BJ (cell line): ENCODE results near the gene TEX19. TPM values are rescaled to one million over a fixed set of nuclear protein-coding genes. Genes with fewer than 3 reads are reported as not detected.

Source experiments
- CTCF ChIA-PET: fragments of 350-600 bp; formaldehyde crosslinking; extraction: SDS; loops from one replicate; lab custom pipeline; 2021; ENCODE audit warnings: antibody characterized with exemption, inconsistent platforms; lab: Yijun Ruan, JAX
- POLR2A ChIA-PET: fragments of 300-600 bp; sonication (Branson Sonifier 250); formaldehyde crosslinking; extraction: SDS; loops from one replicate; lab custom pipeline; 2021; ENCODE audit warnings: antibody characterized with exemption; lab: Charles Lee
- DNase-seq: peaks from one replicate; pipeline ENCODE4 v3.0.0-alpha.2; 2011; ENCODE audit warnings: low read depth
- H3K27me3 ChIP-seq: 2 replicates; pipeline ENCODE4 v1.6.0; 2011; ENCODE audit warnings: low read length; ENCODE audit not compliant: control insufficient read depth, insufficient read depth
- H3K36me3 ChIP-seq: 2 replicates; pipeline ENCODE4 v1.5.1; 2011; ENCODE audit warnings: low read length; ENCODE audit not compliant: control insufficient read depth, insufficient read depth
- H3K4me3 ChIP-seq: 2 replicates; pipeline ENCODE4 v1.5.1; 2011; ENCODE audit warnings: low read depth, mild to moderate bottlenecking, control low read depth, low read length
- CTCF ChIP-seq: IDR thresholded peaks from 2 replicates; pipeline ENCODE4 v1.5.1; 2011; ENCODE audit warnings: low read depth, mild to moderate bottlenecking, control low read depth, inconsistent platforms, low read length, moderate library complexity; ENCODE audit not compliant: insufficient read depth
- polyA plus RNA-seq: library from polyadenylated mRNA; depleted of rRNA; stranded (reverse); fragments of >200 nt; gene quantifications from 2 replicates; pipeline ENCODE4 v1.2.3, GENCODE V29; 2011

The TEX19 gene
- polyA plus RNA-seq, 1 experiment = 0.06 TPM

- Histone ChIP-seq H3K36me3 (no peaks in the 10 kb centered on the region), H3K4me3 (no peak overlapping the region), H3K27me3 (peaks cover 8% of the 10 kb centered on the region)
- CTCF ChIA-PET = interaction anchor here (1.2 kb wide), 1 partner anchor 42 kb away, joined by 3 read pairs; no protein-coding TSS in a partner anchor
- POLR2A ChIA-PET = no interaction called here
- no peak for TF ChIP-seq CTCF
- DNase-seq = no peak
Observed at GRCh38 chr17:82386881-82387704, 28.0 kb downstream of the TEX19 start.

GRCh38 chr17:82387705-82388106, 28.7 kb downstream of the TEX19 start:
- no peak for TF ChIP-seq CTCF
- POLR2A ChIA-PET = no interaction called here
- H3K27me3 ChIP-seq = peaks cover 8% of the 10 kb centered on the region
- CTCF ChIA-PET = interaction anchor here (1.2 kb wide), 1 partner anchor 43 kb away, joined by 3 read pairs; no protein-coding TSS in a partner anchor
- H3K36me3 ChIP-seq = no peaks in the 10 kb centered on the region
- H3K4me3 ChIP-seq = no peak overlapping the region
- no peak for DNase-seq

DNA sequence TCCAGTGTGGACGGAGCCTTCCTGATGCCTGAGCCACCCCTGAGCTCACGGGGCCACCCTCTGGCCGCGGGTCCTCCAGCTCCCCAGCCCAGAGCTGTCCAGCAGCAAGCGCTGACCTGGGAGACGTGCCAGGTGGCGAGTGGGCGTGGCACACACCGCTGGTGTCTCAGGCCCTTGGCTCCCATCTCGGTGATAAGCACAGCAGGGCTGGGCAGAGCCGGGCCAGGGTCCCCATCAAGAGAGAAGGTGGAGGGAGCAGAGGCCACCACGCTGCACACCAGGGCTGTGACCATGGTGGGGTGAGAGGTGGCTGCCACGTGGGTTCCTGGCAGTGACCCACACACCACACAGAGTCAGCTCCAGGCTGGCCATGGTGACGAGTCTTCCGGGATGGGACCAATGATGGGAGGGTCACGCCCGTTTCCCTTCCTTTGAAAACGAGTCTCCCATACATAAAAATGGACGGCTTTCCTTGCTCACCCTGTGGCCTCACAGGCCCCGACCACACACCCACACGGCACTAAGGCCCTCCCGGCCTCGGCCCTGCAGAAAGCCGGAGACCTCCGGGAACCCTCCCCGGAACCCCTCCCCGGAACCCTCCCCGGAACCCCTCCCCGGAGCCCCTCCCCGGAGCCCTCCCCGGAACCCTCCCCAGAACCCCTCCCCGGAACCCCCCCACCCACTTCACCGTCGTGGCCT, 29.3 kb downstream of the TEX19 start:
- TF ChIP-seq CTCF = no peak
- Histone ChIP-seq H3K27me3 (peaks cover 8% of the 10 kb centered on the region), H3K36me3 (no peaks in the 10 kb centered on the region; the same call in 1 of the 2 replicates), H3K4me3 (no peak overlapping the region)
- DNase-seq = no peak
- ChIA-PET CTCF (interaction anchor here (1.2 kb wide), 1 partner anchor 44 kb away, joined by 3 read pairs; no protein-coding TSS in a partner anchor), POLR2A (no interaction called here)

GRCh38 chr17:82388922-82389283, 29.9 kb downstream of the TEX19 start:
- Histone ChIP-seq H3K4me3 (no peak overlapping the region), H3K27me3 (peaks cover 8% of the 10 kb centered on the region), H3K36me3 (no peaks in the 10 kb centered on the region; the same call in 1 of the 2 replicates)
- ChIA-PET CTCF (interaction anchor here (1.3 kb wide), 1 partner anchor 10 kb away, joined by 4 read pairs; no protein-coding TSS in a partner anchor), POLR2A (no interaction called here)
- TF ChIP-seq CTCF = no peak
- no peak for DNase-seq

GRCh38 chr17:82389379-82389778, 30.3 kb downstream of the TEX19 start:
- no peak for TF ChIP-seq CTCF
- H3K36me3 ChIP-seq = no peaks in the 10 kb centered on the region; the same call in 1 of the 2 replicates
- CTCF ChIA-PET = interaction anchor here (1.3 kb wide), 1 partner anchor 10 kb away, joined by 4 read pairs; no protein-coding TSS in a partner anchor
- POLR2A ChIA-PET = no interaction called here
- H3K27me3 ChIP-seq = peaks cover 8% of the 10 kb centered on the region
- H3K4me3 ChIP-seq = no peak overlapping the region
- no peak for DNase-seq
